ENCODE results near the gene C15orf39.

DNA sequence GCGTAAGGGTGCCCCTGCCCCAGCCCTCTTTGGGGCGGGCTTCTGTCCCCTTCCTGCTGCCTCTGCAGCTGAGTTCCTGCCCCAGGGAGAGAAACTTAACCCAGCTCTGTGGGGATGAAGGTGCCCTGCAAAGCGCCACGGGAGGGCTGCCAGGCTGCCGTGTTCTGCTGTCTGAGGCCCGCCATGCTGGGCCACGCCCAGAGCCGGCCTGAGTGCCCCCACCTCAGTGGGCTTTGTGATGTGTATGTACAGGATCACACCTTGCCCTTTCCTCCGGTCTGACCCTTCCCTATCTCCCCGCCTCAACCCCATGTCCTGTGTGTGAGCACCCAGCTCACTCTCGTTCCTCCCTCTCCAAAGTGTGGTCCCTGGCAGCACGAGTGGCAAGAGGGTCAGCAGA, 22.6 kb downstream of the C15orf39 start:
- TF ChIP-seq, protein P1, sequence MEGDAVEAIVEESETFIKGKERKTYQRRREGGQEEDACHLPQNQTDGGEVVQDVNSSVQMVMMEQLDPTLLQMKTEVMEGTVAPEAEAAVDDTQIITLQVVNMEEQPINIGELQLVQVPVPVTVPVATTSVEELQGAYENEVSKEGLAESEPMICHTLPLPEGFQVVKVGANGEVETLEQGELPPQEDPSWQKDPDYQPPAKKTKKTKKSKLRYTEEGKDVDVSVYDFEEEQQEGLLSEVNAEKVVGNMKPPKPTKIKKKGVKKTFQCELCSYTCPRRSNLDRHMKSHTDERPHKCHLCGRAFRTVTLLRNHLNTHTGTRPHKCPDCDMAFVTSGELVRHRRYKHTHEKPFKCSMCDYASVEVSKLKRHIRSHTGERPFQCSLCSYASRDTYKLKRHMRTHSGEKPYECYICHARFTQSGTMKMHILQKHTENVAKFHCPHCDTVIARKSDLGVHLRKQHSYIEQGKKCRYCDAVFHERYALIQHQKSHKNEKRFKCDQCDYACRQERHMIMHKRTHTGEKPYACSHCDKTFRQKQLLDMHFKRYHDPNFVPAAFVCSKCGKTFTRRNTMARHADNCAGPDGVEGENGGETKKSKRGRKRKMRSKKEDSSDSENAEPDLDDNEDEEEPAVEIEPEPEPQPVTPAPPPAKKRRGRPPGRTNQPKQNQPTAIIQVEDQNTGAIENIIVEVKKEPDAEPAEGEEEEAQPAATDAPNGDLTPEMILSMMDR (IDR thresholded peaks at IDR 0.05; ENCODE audit: borderline replicate concordance, extremely low read depth, low read length, poor library complexity, severe bottlenecking), result no peak
- no peak for TF ChIP-seq EZH2 (IDR thresholded peaks at IDR 0.05; ENCODE audit: borderline replicate concordance, low read depth, low read length, severe bottlenecking)

Measured in DND-41 (cell line).